SK-N-MC (cell line): ENCODE data around the gene MMAB.

Experiments used
- EZH2 ChIP-seq: fragments of 200-600 bp; sonication (generic); IDR thresholded peaks from one replicate; pipeline ENCODE4 v1.6.1; 2017; ENCODE audit warnings: antibody characterized with exemption
- POLR2AphosphoS5 ChIP-seq: IDR thresholded peaks from 2 replicates; pipeline ENCODE4 v1.6.1; 2012; ENCODE audit warnings: mild to moderate bottlenecking, low read depth, low read length, borderline replicate concordance

DNA sequence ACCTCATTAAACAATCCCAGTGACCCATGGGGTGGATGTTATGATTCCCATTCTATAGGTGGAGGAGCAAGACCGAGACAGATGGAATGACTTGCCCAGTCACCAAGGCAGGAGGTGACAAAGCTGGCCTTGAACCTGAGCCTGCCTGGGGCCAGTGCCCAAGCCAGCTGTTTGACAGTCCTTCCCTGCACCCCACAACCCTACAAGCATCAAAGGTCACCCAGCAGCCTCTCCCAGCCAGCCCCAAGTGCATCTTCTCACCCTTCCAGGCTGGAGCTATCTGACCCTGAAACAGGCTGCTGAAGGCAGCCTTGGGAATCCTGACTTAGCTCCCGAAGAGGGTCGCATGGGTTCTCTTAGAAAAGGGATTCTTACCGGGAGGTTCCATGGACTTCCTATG, 20.3 kb downstream of the MMAB start:
- TF ChIP-seq EZH2 (no peak), POLR2AphosphoS5 (no peak)
